ENCODE measurements around the gene CYLD. TPM values are rescaled to one million over a fixed set of nuclear protein-coding genes. Genes with fewer than 3 reads are reported as not detected.
A peak's percentile ranks its signal among the peaks of the same experiment; 100 is the strongest.

CYLD gene
- polyA plus RNA-seq, 1 donor (not counting 4 experiments of a cell fraction or from before 2014, with no cell fraction given) = 24.7 TPM

DNA sequence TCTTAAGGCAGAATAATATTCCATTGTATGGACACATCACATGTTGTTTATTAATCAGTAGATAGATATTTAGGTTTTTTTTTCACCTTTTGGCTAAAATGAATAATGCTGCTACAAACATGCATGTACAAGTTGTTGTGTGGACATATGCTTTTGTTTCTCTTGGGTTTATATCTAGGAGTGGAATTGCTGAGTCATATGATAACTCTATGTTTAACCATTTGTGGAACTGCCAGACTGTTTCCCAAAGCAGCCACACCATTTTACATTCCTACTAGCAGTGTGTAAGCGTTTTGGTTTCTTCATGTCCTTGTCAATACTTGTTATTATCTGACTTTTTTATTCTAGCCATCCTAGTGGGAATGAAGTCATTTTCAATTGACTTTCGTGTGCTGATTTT lies 21.3 kb downstream of the CYLD start:
- H4K20me1 ChIP-seq (ENCODE audit: control insufficient read depth, extremely low read depth, insufficient read depth, low read length) = no peaks in the 10 kb centered on the region
- H3K9me3 ChIP-seq (ENCODE audit: control insufficient read depth, low read depth, low read length) = no peaks in the 10 kb centered on the region
- no peak for DNase-seq (ENCODE audit: low read depth, low spot score)
- TF ChIP-seq, protein P1, sequence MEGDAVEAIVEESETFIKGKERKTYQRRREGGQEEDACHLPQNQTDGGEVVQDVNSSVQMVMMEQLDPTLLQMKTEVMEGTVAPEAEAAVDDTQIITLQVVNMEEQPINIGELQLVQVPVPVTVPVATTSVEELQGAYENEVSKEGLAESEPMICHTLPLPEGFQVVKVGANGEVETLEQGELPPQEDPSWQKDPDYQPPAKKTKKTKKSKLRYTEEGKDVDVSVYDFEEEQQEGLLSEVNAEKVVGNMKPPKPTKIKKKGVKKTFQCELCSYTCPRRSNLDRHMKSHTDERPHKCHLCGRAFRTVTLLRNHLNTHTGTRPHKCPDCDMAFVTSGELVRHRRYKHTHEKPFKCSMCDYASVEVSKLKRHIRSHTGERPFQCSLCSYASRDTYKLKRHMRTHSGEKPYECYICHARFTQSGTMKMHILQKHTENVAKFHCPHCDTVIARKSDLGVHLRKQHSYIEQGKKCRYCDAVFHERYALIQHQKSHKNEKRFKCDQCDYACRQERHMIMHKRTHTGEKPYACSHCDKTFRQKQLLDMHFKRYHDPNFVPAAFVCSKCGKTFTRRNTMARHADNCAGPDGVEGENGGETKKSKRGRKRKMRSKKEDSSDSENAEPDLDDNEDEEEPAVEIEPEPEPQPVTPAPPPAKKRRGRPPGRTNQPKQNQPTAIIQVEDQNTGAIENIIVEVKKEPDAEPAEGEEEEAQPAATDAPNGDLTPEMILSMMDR (optimal IDR thresholded peaks at IDR 0.05 in 1 of 3, IDR thresholded peaks at IDR 0.05 in 1 of 3, conservative IDR thresholded peaks at IDR 0.05 in 1 of 3; ENCODE audit: extremely low read depth in 1 of 3, insufficient read depth in 2 of 3, low read length in 3 of 3) = no peak
- no peak for TF ChIP-seq EZH2 (IDR thresholded peaks at IDR 0.05; ENCODE audit: low read length)
- H3K27ac ChIP-seq (ENCODE audit: control insufficient read depth, insufficient read depth, low read length) = peak overlapping the region; percentile 82
- no peaks in the 10 kb centered on the region for H3K9me1 ChIP-seq (ENCODE audit: control insufficient read depth, extremely low read depth, insufficient read depth, low read length)
- peaks cover 13% of the 10 kb centered on the region for H3K79me2 ChIP-seq (ENCODE audit: control insufficient read depth, insufficient read depth, low read length)
- no peaks in the 10 kb centered on the region for H3K27me3 ChIP-seq (ENCODE audit: control insufficient read depth, extremely low read depth, insufficient read depth, low read length)
- peak overlapping the region; percentile 49 for H3K9ac ChIP-seq (ENCODE audit: control insufficient read depth, extremely low read depth, insufficient read depth, low read length)
- peak overlapping the region; percentile 39 for H3K4me2 ChIP-seq (ENCODE audit: control insufficient read depth, extremely low read depth, insufficient read depth, low read depth, low read length)
- peak overlapping the region in 1 of 3 experiments; percentile 11 for H3K4me3 ChIP-seq (ENCODE audit: control insufficient read depth in 2 of 3, extremely low read depth in 1 of 3, insufficient read depth in 2 of 3, low read depth in 1 of 3, low read length in 3 of 3)
- peaks cover 4 to 7% of the 10 kb centered on the region in 2 experiments for H3K36me3 ChIP-seq (ENCODE audit: control insufficient read depth in 2 of 2, extremely low read depth in 1 of 2, insufficient read depth in 2 of 2, low read length in 2 of 2)
- H3K4me1 ChIP-seq (ENCODE audit: control insufficient read depth, extremely low read depth, insufficient read depth, low read length) = peaks cover 18% of the 10 kb centered on the region
- dilution Hi-C loops (cut with MboI; ENCODE audit: extremely low pct_ligation_motif_present, low sequenced_read_pairs) = no loop called here
- peak overlapping the region; percentile 20 for H2AFZ ChIP-seq (ENCODE audit: control insufficient read depth, low read length)
- no peak for FAIRE-seq

DNA sequence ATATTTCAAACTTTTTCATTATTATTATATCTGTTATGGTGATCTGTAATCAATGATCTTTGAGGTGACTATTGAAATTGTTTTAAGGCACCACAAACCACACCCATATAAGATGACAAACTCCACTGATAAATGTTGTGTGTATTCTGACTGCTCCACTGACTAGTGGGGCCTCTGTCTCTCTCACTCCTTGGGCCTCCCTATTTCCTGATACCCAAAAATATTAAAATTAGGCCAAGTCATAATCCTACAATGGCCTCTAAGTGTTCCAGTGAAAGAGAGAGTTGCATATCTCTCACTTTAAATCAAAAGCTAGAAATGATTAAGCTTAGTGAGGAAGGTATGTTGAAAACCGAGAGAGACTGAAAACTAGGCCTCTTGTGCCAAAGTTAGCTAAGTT lies 23.4 kb downstream of the CYLD start:
- no peaks in the 10 kb centered on the region for H3K9me3 ChIP-seq (ENCODE audit: control insufficient read depth, low read depth, low read length)
- H3K9ac ChIP-seq (ENCODE audit: control insufficient read depth, extremely low read depth, insufficient read depth, low read length) = no peak overlapping the region
- dilution Hi-C loops (cut with MboI; ENCODE audit: extremely low pct_ligation_motif_present, low sequenced_read_pairs) = no loop called here
- H3K4me2 ChIP-seq (ENCODE audit: control insufficient read depth, extremely low read depth, insufficient read depth, low read depth, low read length) = no peak overlapping the region
- no peaks in the 10 kb centered on the region for H3K27me3 ChIP-seq (ENCODE audit: control insufficient read depth, extremely low read depth, insufficient read depth, low read length)
- DNase-seq (ENCODE audit: low read depth, low spot score) (no peak), FAIRE-seq (no peak)
- H3K4me3 ChIP-seq (ENCODE audit: control insufficient read depth in 2 of 3, extremely low read depth in 1 of 3, insufficient read depth in 2 of 3, low read depth in 1 of 3, low read length in 3 of 3) = no peak overlapping the region
- H3K79me2 ChIP-seq (ENCODE audit: control insufficient read depth, insufficient read depth, low read length) = peaks cover 9% of the 10 kb centered on the region
- H2AFZ ChIP-seq (ENCODE audit: control insufficient read depth, low read length) = no peak overlapping the region
- peaks cover 18% of the 10 kb centered on the region for H3K4me1 ChIP-seq (ENCODE audit: control insufficient read depth, extremely low read depth, insufficient read depth, low read length)
- no peaks in the 10 kb centered on the region for H4K20me1 ChIP-seq (ENCODE audit: control insufficient read depth, extremely low read depth, insufficient read depth, low read length)
- H3K27ac ChIP-seq (ENCODE audit: control insufficient read depth, insufficient read depth, low read length) = no peak overlapping the region
- no peaks in the 10 kb centered on the region for H3K9me1 ChIP-seq (ENCODE audit: control insufficient read depth, extremely low read depth, insufficient read depth, low read length)
- TF ChIP-seq, protein P1 (optimal IDR thresholded peaks at IDR 0.05 in 1 of 3, IDR thresholded peaks at IDR 0.05 in 1 of 3, conservative IDR thresholded peaks at IDR 0.05 in 1 of 3; ENCODE audit: extremely low read depth in 1 of 3, insufficient read depth in 2 of 3, low read length in 3 of 3) = no peak
- TF ChIP-seq EZH2 (IDR thresholded peaks at IDR 0.05; ENCODE audit: low read length) = no peak
- peaks cover 2 to 6% of the 10 kb centered on the region in 2 experiments for H3K36me3 ChIP-seq (ENCODE audit: control insufficient read depth in 2 of 2, extremely low read depth in 1 of 2, insufficient read depth in 2 of 2, low read length in 2 of 2)
